Renal cortex interstitium (tissue), 11 donors: ENCODE data around the gene TPRN. TPM values are rescaled to one million over a fixed set of nuclear protein-coding genes. Genes with fewer than 3 reads are reported as not detected.

ENCODE experiments used
- DNase-seq, 11 donors: peaks; one replicate each; pipeline ENCODE4 v3.0.0-alpha.2; 2013; ENCODE audit warnings: low read depth in 9 of 11, low spot score in 4 of 11; ENCODE audit errors: extremely low read depth in 1 of 11
- polyA plus RNA-seq, 3 donors: library from polyadenylated mRNA; unstranded; fragments of 120-200 nt; gene quantifications; one replicate each; pipeline ENCODE4 v1.2.1, GENCODE V29; 2013; ENCODE audit not compliant: insufficient read length in 3 of 3

Gene TPRN
- polyA plus RNA-seq, 3 donors = 14.8 to 17.3 (median 16.4) TPM

DNA sequence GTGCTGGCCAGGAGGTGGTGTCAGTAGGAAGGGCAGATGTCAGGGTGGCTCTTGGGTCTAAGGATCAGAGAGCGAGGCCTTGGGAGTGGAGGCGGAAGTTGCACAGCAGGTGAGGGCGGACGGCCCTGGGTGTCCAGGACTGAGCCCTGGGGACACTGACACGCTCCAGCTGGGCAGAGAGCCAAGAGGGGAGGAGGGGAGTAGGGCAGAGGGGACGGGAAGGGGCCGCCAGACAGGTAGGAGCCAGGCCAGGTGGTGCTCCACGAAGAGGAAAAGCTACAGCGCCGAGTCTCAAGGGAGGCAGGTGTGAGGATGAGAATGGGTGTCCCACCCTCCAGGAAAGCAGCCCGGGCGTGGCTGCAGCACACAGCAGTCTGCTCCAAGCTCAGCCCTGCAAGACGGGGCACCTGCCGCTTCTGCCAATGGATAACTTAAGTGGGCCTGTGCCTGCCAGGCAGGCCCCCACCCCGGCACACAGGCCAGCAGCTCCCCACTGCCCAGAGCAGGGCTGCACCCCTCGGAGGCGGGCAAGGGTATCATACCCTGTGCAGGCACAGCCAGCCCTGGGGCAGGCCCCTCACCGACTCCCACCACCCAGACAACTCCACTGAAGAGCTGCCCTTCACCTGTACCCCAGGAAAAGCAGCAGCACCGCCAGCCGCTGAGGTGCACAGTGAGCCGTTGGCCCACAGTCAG is 4.9 kb downstream of the TPRN start:
- DNase-seq = no peak

DNA sequence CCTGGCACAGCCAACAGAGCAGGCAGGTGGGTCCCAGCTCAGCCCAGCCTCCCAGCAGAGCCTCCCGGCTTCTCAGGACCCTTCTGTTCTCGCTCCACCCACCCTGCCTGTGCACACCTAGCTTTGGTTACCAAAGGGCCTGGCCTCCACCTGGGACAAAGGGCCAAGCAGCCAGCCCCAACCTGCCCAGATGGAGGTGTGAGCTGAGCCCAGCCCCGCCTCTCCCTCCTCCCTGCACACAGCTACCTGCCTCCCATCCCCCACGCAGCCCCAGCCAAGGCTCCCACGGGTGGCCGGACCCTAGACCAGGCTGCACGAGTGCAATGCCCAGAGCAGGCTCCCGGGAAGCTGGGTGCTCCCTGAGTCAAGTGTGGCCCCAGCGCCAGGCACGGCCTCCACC is 5.6 kb downstream of the TPRN start:
- DNase-seq = no peak

DNA sequence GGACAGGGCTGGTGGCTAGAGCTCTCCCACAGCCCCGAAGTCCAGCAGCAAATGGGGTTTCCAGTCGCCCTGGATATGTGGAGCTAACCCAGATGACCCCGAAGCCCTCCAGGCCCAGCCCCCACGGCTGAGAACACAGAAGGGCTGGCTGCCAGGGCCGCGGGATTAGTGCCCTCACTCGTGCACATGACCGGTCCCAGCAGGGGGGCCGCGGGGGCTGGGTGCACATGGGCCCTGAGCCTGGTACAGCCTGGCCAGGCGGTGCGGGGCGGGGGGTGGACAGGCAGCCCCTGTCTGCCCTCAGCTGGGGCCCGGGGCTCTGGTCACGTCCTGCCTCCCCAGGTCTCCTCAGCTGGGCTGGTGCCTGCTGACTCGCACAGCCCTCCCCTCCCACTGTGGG is 6.2 kb downstream of the TPRN start:
- no peak for DNase-seq

DNA sequence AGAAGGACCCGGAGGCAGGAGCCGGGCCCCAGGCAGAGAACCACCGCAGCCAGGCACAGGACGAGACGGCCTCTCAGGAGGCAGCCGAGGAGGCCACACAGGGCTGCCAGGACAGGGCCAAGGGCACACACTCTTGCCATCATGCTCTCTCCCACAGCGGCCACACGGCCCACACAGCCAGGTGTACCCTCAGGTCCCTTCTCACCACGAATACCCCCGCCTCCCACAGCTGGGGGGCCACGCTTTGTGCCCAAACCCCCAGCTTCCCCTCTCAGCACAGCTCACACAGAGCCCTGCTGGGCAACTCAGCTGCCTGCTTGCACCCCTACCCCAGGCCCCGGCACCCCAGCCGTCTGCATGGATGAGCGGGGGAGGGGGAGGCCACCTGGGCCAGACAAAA is 6.8 kb downstream of the TPRN start:
- no peak for DNase-seq

DNA sequence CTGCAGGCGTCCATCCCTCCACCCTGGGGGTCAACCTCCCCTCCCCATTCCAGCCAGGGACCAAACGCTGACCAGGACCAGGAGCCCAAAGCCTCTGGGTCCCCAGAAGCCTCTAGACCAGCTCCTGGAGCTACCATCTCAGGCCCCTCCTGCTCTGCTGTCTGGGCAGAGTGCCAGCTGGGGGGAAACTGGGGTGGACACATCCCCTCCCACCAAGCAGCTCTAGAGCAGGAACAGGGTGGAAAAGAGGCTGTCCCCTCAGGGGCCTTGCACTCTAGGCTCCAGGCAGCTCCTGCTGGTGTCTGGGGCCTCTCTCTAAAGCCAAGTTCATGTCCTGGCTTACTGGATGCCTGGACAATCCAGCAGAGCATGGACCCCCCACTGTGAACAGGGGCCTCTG is 7.7 kb downstream of the TPRN start:
- no peak for DNase-seq

DNA sequence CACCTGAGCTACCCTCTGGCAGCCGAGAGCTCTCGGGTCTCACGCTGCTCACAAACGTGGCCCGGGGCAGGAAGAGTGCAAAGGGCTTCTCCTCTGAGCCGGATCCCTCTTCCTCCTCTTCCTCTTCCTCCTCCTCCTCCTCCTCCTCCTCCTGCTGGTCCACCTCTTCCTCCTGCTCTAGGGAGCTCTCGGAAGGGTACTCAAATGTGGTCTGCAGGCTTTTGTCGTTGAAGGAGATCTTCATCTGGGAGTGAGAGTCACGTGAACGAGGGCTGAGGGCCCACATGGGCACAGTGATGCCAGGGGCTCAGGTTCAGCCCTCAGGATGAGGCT is 8.1 kb downstream of the TPRN start:
- DNase-seq = no peak

DNA sequence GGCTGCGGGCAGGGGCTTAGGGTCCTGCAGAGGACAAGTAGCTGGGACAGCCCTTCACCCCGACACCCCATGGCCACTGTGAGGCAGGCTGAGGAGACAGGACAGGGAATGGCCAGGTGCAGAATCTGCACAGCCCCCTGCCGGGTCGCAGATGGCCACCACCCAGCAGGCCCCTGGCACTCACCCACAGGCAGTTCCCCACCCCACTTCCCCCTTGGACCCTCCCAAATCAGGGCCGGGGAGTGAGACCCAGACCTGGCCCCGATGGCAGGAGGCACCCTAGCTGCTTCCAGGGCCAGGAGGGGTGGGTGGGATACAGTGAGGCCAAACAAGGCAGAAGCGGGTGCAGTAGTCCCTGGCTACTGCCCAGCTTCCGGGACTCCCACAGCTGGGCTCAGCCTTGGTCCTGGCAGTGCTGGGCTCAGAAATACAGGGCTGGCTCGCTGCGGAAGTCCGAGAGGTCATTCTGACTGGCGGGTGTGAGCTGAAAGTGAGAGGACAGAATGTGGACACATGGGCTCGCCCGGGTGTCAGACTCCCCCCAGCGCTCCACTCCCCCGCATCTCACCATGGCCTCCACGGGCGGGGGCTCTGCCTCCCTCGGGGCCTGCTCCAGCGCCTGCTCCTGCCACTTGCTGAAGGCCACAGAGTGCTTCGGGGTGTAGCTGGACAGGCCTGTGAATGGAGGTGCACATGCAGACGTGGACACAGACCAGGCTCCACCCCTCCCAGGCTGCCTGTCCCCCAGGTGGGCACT is 8.7 kb downstream of the TPRN start:
- no peak for DNase-seq

DNA sequence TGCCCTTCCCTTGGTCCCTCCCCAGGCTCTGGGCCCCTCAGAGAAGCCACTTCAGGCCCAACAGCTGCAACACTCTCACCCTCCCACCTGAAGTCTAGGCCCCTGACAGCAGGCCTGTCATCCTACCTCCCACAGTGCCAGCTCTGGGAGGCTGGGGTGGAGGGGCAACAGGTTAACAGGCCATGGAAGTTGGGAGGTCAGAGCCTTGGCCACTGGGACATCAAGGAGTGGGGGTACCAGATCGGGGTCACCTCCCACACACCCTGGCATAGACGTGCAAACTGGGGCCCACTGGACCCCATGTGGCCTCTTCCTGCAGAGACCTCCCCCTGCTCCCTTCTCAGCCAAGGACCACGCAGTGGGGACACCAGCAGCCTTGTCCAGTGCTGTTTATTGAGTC is 9.3 kb downstream of the TPRN start:
- DNase-seq = no peak

DNA sequence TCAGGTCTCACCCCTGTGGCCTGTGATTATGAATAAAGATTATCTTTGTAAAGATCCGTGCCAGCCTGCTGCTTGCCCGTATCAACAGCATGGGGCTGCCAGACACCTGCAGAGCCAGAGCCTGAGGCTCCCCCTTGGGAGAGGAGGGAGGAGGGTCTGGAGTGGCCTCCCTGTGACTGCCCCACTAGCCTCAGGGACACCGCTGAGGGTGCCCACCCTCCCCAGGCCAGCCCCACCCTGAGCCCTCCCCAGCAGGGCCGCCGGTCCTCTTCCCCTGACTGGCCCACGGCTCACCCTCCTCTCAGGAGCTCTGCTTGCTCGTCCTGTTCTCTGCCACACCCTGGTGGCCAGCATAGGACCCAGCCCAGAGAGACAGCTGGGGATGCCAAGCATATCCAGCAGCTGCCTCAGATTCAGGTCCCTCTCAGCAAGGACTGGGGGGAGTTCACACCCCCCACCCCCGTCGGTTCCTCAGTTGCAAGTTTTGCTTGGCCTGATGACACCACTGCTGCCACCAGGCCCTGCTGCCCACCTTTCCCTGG is 10.2 kb downstream of the TPRN start:
- DNase-seq = no peak

DNA sequence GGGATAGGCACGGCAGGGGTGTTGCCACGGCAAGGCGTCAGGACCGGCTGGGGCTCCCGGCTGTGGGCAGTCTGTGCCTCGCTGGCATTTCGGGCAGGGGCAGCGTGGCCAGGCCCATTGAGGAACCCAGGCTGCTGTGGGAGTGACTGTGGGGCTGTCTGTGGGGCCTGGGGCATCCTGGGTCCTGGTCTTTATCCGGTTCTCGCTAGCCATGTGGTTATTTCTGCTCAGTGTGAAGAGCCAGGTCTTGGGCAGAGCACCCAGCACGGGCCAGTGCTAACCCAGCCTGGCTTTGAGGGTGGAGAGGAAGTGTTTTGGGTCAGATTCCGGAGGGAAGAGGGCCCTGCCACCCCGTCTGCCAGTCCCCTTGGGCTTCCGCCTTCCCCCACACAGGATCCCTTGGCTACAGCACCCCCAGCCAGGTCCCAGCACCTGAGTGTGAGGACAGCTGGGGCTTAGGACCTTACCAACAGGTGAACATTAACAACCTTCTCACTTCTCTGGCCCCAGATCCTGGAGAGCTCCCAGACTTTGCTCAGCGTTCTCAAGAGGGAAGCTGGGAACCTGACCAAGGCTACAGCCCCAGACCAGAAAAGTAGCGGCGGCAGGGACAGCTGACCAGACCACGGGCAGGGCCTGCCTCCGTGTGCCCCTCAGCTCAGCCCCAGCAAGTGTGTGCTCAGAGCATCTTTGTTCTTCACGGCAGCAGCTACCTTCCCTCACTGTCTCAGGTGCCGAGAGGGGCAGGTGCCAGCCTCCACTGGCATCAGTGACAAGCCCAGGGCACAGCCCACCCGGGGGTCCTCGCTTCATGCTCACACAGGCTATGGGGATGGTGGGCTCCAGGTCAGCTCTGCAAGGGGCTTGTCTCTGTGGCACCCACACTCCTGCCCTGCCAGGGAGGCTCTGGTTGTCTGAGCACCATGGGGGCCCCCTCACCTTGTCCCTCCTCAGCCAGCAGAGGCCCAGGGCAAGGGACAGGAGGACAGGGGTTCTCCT is 10.9 kb downstream of the TPRN start:
- no peak for DNase-seq

DNA sequence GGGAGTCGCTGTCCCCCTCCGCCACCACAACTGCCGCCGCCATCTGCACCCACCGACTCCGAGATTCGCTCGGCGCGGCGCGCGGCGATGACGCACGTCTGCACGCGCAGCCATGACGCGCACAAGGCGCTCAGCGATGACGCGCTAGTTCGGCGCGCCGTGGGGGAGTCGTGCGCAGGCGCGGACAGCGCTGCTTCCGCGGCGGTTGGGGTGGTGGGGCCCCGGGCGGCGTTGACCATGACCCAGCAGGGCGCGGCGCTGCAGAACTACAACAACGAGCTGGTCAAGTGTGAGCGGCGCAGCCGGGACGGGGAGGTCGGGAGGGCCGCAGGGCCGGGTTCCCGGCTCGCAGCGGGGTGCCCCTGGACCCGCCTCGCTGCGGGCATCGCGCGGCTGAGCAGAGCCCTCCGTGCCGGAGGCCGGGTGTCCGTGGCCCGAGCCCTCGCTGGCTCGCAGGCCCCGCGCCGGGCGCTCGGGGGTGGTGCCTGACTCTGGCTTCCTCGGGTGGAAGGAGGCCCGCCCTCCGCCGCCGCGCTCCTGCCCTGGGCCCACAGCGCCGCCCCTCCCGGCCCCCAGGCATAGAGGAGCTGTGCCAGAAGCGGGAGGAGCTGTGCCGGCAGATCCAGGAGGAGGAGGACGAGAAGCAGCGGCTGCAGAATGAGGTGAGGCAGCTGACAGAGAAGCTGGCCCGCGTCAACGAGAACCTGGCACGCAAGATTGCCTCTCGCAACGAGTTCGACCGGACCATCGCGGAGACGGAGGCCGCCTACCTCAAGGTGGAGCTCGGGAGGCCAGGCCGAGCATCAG is 11.8 kb downstream of the TPRN start, which contains the start of the genes ANAPC2 and SSNA1:
TSS of gene ANAPC2 (minus strand) at position 71 of the 807 bp plus-strand sequence. CDS start at position 43, 28 bp downstream.
TSS of gene SSNA1 (plus strand) at position 187 of the 807 bp plus-strand sequence. CDS start at position 238, 51 bp downstream.
- peak; percentile 89 to 98 (median 94) for DNase-seq

DNA sequence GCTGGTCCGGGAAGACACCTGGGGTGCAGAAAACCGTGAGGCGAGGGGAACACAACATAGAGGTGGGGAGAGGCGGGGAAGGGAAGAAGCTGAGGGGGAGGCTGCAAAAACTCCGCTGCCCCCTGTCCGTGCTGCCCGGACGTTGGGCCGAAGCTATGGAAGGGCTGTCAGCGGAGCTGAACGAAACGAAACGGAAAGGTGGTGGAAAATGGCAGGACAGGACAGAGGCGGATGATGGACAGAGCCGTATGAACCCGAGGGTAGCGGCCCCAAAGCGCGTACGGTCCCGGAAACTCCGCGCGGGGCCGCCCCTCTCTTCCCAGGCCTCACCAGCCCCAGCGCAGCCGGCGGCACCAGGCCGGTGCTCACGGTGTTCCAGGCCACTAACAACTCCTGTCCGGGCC is 12.5 kb downstream of the TPRN start:
- no peak for DNase-seq

DNA sequence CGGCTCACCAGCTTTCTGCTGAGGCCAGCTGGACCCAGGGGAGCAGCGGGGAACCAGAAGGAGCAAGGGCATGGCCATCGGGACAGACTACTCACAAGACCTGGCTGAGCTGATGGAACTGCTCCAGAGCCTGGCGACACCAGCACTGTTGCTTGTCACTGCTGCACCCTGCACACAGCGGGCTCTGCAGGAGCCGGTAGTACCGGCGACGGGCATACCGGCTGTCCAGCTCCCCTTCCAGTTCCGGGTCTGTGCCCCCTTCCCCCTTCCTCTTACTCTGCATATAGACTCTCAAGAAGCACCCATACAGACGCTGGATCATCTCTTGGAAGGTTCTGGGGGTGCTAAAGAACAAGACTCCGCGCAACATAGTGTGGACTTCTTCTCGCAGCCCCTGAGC is 13.2 kb downstream of the TPRN start:
- no peak for DNase-seq

DNA sequence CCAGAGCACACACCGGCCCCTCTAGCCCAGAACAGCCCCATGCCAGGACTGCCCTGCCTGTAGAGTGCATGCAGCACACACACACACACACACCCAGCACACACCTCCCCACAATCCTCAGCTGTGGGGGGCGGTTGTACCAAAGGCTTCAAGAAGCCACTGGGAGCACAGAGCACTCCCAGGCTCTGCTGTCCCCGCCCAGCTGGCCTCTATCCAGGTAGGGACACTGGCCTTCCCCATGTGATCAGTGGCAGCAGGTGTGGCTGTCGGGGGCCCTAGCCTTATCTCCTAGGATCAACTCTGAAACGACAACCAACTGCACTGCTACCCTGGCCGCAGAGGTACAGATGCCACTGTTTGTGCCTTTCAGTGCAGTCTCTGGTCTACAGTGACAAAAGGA is 14.2 kb downstream of the TPRN start:
- DNase-seq = no peak

DNA sequence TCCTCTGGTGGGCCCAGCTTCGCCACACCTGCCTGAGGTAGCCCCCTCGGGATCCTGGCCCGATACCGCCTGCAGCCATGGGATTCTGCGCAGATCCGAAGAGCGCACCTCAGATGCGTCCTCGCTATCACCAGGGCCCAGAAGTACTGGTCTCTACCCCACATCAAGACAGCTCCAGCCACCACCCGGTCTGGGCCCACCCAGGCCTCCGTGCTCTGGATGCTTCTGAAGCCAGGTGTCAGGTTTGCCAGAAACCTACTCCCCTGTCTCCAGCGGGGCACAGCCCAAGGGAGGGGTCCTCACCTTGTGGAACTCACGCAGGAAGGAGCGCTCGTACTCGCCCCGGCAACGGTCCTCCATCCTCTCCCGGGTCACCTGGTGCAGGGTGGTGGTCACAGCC is 14.6 kb downstream of the TPRN start:
- no peak for DNase-seq

DNA sequence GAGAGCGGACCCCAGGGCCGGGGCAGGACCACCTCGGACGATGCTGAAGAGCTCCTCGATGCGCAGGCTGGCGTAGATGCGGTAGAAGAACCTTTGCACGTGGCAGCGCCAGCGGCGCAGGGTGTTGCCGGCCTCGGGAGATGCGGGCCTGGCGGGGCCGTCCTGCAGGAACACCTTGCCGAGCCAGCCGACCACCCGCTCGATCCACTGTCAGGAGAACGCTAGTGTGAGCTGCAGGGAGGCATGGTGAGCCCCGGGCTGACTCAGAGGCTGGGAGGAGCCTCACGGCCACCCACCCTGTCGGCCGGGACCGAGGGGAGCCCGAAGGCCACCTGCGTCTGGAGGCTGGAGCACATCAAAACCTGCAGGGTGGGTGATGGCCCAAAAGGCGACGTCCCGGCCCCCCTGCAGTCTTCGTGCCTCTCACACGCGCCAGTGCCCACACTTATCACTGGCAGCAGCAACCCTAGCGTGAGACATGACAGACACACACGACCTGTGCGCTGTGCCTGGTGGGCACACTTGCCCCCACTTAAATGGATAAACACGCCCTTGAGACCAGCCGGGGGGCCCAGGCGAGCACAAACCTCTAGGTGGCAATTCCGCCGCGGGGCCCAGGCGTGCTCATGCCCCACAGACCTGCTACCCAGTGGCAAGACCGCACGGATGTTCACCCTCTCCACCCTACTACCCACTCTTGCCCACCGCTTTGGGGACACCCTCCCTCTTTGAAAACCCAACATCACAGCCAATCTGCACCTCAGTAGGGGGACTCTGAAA is 15.5 kb downstream of the TPRN start:
- DNase-seq = no peak

DNA sequence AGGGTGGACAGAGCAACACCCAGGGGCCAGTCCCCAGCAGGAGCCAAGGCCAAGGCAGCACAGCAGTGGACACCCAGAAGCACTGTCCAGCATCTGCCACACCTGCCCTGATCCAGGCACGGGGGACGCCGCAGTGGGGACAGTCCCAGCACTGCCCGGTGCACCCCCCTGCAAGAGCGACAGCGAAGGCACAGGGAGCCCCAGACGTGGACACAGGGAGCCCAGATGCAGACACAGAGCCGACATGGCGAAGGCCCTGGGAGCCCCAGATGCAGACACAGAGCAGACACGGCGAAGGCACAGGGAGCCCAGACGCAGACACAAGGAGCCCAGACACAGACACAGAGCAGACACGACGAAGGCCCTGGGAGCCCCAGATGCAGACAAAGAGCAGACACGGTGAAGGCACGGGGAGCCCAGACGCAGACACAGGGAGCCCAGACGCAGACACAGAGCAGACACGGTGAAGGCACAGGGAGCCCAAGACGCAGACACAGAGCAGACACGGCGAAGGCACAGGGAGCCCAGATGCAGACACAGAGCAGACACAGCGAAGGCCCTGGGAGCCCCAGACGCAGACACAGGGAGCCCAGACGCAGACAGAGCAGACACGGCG is 16.5 kb downstream of the TPRN start:
- no peak for DNase-seq
